Fibroblast of the aortic adventitia (primary cell): ENCODE data around the gene PLEK2. TPM values are rescaled to one million over a fixed set of nuclear protein-coding genes. Genes with fewer than 3 reads are reported as not detected.
"Not testable (repeated sequence)": the region's sequence is repeated elsewhere in the genome, so short reads cannot be mapped to it uniquely, and the experiment has no call there.

Source experiments
- DNase-seq: peaks from one replicate; pipeline ENCODE4 v3.0.0-alpha.2; 2010; ENCODE audit warnings: low read depth
- H3K4me3 ChIP-seq: 2 replicates; pipeline ENCODE4 v1.5.1; 2011; ENCODE audit warnings: low read depth, mild to moderate bottlenecking, control low read depth, low read length, moderate library complexity
- total RNA-seq: library from RNA; depleted of rRNA; stranded (reverse); fragments of >200 nt; gene quantifications from 2 replicates; pipeline ENCODE4 v1.2.3, GENCODE V29; 2012; ENCODE audit warnings: low replicate concordance
- TF ChIP-seq, protein P1 (sequence below): IDR thresholded peaks from 2 replicates; pipeline ENCODE4 v1.5.1; 2011; ENCODE audit warnings: mild to moderate bottlenecking, low read length, control low read depth, inconsistent platforms; ENCODE audit not compliant: insufficient read depth

Gene PLEK2, protein sequence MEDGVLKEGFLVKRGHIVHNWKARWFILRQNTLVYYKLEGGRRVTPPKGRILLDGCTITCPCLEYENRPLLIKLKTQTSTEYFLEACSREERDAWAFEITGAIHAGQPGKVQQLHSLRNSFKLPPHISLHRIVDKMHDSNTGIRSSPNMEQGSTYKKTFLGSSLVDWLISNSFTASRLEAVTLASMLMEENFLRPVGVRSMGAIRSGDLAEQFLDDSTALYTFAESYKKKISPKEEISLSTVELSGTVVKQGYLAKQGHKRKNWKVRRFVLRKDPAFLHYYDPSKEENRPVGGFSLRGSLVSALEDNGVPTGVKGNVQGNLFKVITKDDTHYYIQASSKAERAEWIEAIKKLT
- total RNA-seq = 1.8 and 2.8 TPM in 2 replicates

DNA sequence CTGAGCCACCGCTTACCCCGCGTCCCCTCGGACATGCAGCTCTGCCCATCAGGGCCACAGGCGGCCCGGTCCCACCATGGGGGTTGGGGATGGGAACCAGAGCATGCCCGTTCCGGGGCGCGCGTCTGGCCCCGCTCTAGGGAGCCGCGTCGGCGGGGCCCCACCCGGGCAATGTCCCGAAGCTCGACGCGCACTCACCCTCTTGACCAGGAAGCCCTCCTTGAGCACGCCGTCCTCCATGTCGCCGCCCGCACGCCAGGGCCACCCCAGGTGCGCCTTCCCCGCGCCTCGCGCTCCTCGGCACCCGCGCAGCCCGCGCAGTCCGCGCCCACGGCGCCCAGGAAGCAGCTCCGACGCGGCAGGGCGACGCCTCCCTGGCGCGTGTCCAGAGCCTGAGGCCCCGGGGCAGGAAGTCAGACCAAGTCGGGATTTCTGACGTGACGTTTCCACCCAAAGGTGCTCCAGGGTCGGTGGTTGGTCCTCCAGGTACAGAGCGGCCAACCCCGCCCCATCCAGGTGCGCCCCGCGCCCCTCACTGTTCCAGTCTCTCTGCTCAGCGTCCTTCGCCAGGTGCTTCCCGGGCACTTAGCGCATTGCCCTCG, at the start of gene PLEK2:
PLEK2 (minus strand) TSS at position 346 of the 602 bp plus-strand sequence; CDS start at position 240, 106 bp downstream.
- TF ChIP-seq, protein P1, sequence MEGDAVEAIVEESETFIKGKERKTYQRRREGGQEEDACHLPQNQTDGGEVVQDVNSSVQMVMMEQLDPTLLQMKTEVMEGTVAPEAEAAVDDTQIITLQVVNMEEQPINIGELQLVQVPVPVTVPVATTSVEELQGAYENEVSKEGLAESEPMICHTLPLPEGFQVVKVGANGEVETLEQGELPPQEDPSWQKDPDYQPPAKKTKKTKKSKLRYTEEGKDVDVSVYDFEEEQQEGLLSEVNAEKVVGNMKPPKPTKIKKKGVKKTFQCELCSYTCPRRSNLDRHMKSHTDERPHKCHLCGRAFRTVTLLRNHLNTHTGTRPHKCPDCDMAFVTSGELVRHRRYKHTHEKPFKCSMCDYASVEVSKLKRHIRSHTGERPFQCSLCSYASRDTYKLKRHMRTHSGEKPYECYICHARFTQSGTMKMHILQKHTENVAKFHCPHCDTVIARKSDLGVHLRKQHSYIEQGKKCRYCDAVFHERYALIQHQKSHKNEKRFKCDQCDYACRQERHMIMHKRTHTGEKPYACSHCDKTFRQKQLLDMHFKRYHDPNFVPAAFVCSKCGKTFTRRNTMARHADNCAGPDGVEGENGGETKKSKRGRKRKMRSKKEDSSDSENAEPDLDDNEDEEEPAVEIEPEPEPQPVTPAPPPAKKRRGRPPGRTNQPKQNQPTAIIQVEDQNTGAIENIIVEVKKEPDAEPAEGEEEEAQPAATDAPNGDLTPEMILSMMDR = no peak
- peak within 1 kb of the TSS; percentile 67 for H3K4me3 ChIP-seq
- peak; percentile 27 for DNase-seq

DNA sequence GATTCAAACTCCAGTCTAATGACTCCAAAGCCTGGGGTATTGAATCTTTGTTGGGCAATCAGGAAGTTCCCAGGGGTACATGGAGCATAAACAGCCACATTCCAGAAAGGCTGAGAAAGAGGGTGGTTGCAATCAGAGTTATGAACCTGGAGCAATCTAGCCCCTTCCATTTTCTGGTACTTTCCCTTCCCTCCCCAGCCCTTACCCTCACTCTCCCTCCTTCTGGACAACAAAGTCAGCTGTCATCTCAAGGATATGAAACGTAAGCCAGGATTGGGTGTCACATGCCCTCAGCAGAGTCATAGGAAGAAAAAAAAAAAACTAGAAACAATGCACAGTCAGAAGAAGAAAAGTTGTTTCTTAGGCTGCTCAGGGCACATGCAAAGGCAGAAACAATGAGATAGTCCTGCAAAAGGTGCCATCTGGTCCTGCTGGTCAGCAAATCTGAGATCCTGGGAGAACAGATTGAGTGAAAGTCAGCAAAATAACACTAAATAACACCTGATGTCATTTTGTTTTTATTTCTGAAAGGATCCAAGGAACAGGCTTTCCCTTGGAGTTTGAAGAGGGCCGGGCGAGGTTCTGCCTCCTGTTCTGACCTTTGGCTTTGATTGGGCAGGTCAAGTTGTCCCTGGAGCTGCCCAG, 49.5 kb upstream of the PLEK2 start:
- TF ChIP-seq, protein P1 = no peak
- DNase-seq = peak; percentile 60
- no peak overlapping the region for H3K4me3 ChIP-seq

DNA sequence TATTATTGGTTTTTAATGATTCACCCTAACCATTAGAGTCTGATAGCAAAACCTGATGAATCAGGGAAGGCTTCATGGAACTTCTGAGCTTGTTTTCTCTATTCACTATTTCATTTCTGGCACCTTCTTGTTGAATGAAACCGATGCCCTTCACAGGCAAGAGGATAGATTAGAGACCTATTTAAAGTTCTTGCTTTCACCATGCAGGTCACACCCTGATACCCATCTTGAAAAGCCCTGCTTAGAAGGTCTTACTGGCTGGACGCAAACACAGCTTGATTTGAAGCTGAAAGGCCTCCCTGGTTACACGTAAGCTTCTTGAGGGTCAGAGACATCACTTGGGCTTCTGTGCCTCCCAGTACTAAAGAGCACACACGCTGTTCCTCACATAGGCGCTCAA, 47.4 kb upstream of the PLEK2 start:
- no peak overlapping the region for H3K4me3 ChIP-seq

DNA sequence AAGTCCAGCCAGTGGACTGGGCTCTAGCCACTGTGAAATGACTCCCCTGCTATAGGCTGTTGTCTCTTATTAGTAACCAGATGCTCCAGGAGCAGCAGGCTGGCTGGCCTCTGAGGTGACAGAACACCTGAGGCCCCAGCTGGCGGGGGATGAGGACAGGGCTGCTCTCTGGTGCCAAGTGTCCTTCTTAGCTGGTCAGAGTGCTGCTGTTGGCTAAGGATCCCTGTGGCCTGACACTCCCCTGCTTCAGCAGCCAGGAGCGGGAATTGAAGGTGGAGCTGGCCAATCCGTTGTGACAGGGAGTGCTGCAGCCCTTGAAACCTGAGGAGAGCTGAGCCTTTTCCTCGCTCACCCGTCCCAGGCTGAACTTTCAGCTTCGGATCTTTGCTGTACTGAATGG, 45.8 kb upstream of the PLEK2 start:
- no peak for DNase-seq
- TF ChIP-seq, protein P1 = no peak
- no peak overlapping the region for H3K4me3 ChIP-seq

More for the DNA sequence above, 47.4 kb upstream of the PLEK2 start:
- TF ChIP-seq, protein P1 = no peak
- no peak for DNase-seq

DNA sequence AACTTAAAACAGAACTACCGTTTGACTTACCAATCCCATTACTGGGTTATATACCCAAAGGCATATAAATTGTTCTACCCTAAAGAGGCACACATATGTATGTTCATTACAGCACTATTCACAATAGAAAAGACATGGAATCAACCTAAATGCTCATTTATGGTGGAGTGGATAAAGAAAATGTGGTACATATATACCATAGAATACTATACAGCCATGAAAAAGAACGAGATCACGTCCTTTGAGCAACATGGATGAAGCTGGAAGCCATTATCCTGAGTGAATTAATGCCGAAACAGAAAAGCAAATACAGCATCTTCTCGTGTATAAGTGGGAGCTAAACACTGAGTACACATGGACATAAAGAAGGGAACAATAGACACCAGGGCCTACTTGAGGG, 44.8 kb upstream of the PLEK2 start:
- no peak for DNase-seq
- TF ChIP-seq, protein P1 = no peak
- H3K4me3 ChIP-seq = no peak overlapping the region

DNA sequence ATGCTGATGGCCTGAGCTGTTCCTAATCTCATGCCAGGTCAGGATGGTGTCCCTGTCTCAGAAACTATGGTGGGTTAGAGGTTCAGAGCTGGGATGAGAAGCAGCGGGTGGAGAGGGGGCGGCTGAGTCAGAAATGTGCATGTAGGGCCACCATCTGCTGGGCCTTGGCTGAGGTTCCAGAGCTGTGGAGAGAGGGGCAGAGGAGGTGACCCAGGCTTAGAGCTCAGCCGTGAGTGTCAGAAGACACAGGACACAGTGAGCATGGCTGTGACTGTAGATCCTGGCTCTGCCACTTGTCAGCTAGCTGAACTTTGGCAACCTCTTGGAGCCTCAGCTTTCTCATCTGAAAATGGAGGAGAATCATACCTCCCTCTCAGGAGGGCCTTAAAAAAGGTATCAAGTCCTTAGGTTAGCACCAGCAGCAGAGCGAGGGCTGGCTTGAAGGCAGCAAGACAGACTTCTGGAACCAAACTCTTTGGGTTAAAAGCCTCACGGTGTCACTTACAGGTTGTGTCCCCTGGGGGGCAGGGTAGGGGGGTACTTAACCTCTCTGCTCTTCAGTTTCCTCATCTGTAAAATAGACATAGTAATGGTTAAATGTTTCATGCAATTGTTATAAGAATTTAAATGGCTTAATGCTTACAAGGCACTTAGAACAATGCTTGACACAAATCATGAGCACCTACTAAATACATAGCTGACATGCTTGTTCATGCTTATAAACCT, 41.8 kb upstream of the PLEK2 start:
- no peak for DNase-seq
- TF ChIP-seq, protein P1 = no peak
- H3K4me3 ChIP-seq = no peak overlapping the region

DNA sequence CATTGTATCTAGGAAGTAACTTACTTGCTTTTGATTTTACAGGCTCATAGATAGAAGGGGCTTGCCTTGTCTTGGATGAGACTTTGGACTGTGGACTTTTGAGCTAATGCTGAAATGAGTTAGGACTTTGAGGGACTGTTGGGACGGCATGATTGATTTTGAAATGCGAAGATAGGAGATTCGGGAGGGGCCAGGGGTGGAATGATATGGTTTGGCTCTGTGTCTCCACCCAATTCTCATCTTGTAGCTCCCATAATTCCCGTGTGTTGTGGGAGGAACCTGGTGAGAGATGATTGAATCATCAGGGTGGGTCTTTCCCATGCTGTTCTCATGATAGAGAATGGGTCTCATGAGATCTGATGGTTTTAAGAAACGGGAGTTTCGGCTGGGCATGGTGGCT, 39.7 kb upstream of the PLEK2 start:
- H3K4me3 ChIP-seq, DNase-seq: not testable (repeated sequence)
